K562 (cell line): ENCODE data around the gene KNG1. TPM values are rescaled to one million over a fixed set of nuclear protein-coding genes. Genes with fewer than 3 reads are reported as not detected.
A peak's percentile ranks its signal among the peaks of the same experiment; 100 is the strongest.
"Not testable (repeated sequence)": the region's sequence is repeated elsewhere in the genome, so short reads cannot be mapped to it uniquely, and the experiment has no call there.

Source experiments
- ATAC-seq: fragments of 200-7000 bp; cut with Tn5 transposase; 3 replicates; pipeline ENCODE4 v1.9.1; 2020; ENCODE audit warnings: moderate library complexity
- BruUV-seq: library from RNA; stranded (reverse); fragments of 400-500 nt; replicated peaks from 2 replicates; lab custom pipeline; 2021; lab: Mats Ljungman, UMichigan
- CTCF ChIA-PET: fragments of 300-600 bp; formaldehyde crosslinking; extraction: SDS; loops from one replicate; lab custom pipeline; 2021; ENCODE audit warnings: low intra/inter-chr PET ratio; lab: Yijun Ruan, JAX
- POLR2A ChIA-PET: fragments of 300-600, 350-650 bp; sonication (Branson Sonifier 250); formaldehyde crosslinking; extraction: SDS; loops from one replicate; lab custom pipeline; 2021; ENCODE audit warnings: antibody characterized with exemption, inconsistent platforms; lab: Yijun Ruan, JAX
- DNase-seq, 4 experiments: peaks; one replicate each; pipeline versions ENCODE4 v3.0.0 to v3.0.0-alpha.2; 2011 to 2018; ENCODE audit warnings: low spot score in 3 of 4, mixed read lengths in 3 of 4; ENCODE audit errors: extremely low read depth in 1 of 4
- FAIRE-seq: peaks from 2 replicates; lab custom pipeline; 2011; peaks lifted over from hg19 to GRCh38; lab: Jason Lieb, UNC
- H2AFZ ChIP-seq: 2 replicates; pipeline ENCODE4 v1.6.0; 2011; ENCODE audit warnings: low read depth, low read length, control low read depth, inconsistent platforms
- H3K27ac ChIP-seq: fragments of 200-600 bp; 3 replicates; pipeline ENCODE4 v1.8.0; 2011; ENCODE audit warnings: low read depth, mild to moderate bottlenecking, control low read depth, inconsistent platforms, low read length, moderate library complexity, mixed read lengths; ENCODE audit errors: extremely low read depth
- H3K27me3 ChIP-seq, 2 experiments: fragments of 300-600 bp in 1 of 2; 2 replicates in 1 of 2; 3 replicates in 1 of 2; pipeline versions ENCODE4 v1.6.0 to v1.8.0; 2011; ENCODE audit warnings: inconsistent platforms in 2 of 2, low read length in 2 of 2, mild to moderate bottlenecking in 1 of 2, mixed read lengths in 1 of 2, moderate library complexity in 1 of 2; ENCODE audit not compliant: control insufficient read depth in 2 of 2, insufficient read depth in 2 of 2
- H3K36me3 ChIP-seq: fragments of 300-600 bp; 3 replicates; pipeline ENCODE4 v1.8.0; 2011; ENCODE audit warnings: mild to moderate bottlenecking, low read length, inconsistent platforms; ENCODE audit not compliant: control insufficient read depth, insufficient read depth
- H3K4me1 ChIP-seq, 2 experiments: fragments of 200-600 bp in 1 of 2; replicated peaks in 1 of 2; 2 replicates in 1 of 2; 3 replicates in 1 of 2; pipeline versions ENCODE4 v1.5.1 to v1.8.0; 2011; ENCODE audit warnings: inconsistent platforms in 2 of 2, low read length in 2 of 2, mild to moderate bottlenecking in 1 of 2, mixed read lengths in 1 of 2, moderate library complexity in 1 of 2; ENCODE audit not compliant: control insufficient read depth in 2 of 2, insufficient read depth in 2 of 2
- H3K4me2 ChIP-seq: 2 replicates; pipeline ENCODE4 v1.6.1; 2011; ENCODE audit warnings: low read length, control low read depth, inconsistent platforms, mixed read lengths; ENCODE audit not compliant: insufficient read depth
- H3K4me3 ChIP-seq: fragments of 200-600 bp; sonication (generic), shearing (Covaris generic); 2 replicates; pipeline ENCODE4 v1.5.1; 2016; ENCODE audit warnings: control low read depth, inconsistent platforms
- H3K79me2 ChIP-seq: fragments of 200-600 bp; 3 replicates; pipeline ENCODE4 v1.8.0; 2011; ENCODE audit warnings: low read length, inconsistent platforms; ENCODE audit not compliant: control insufficient read depth, insufficient read depth
- H3K9ac ChIP-seq, 2 experiments: 2 replicates each; pipeline versions ENCODE4 v1.6.0 to v1.6.1; 2011; ENCODE audit warnings: low read depth in 2 of 2, low read length in 2 of 2, control low read depth in 1 of 2, inconsistent platforms in 1 of 2, mild to moderate bottlenecking in 1 of 2, mixed read lengths in 1 of 2; ENCODE audit not compliant: insufficient read depth in 1 of 2
- H3K9me1 ChIP-seq: one replicate; pipeline ENCODE4 v1.6.0; 2011; ENCODE audit warnings: inconsistent platforms, mild to moderate bottlenecking, low read length, moderate library complexity; ENCODE audit not compliant: control insufficient read depth, insufficient read depth
- H3K9me3 ChIP-seq: replicated peaks from 2 replicates; pipeline ENCODE4 v1.5.1; 2011; ENCODE audit warnings: low read depth, low read length, inconsistent platforms; ENCODE audit not compliant: control insufficient read depth, insufficient read depth
- H4K20me1 ChIP-seq: replicated peaks from 2 replicates; pipeline ENCODE4 v1.6.1; 2011; ENCODE audit warnings: low read length, inconsistent platforms, mixed read lengths; ENCODE audit not compliant: control insufficient read depth, insufficient read depth
- FOXA3 ChIP-seq, 2 experiments: fragments of 450-650 bp in 1 of 2; sonication (generic) in 1 of 2; formaldehyde crosslinking; IDR thresholded peaks in 1 of 2; conservative IDR thresholded peaks in 1 of 2; 2 replicates each; pipeline versions ENCODE4 v1.4.0 to v1.8.0; 2020 to 2022; ENCODE audit warnings: mild to moderate bottlenecking in 2 of 2, missing genetic modification reagents in 1 of 2
- HNRNPUL1 ChIP-seq: fragments of 200-400 bp; formaldehyde crosslinking; IDR thresholded peaks from 2 replicates; pipeline ENCODE4 v1.6.1; 2017; ENCODE audit warnings: low read length
- WGBS: fragments of 100-300 bp; shearing (Covaris generic); methylation state at CpG from one replicate; pipeline ENCODE4 v1.1.6; 2016; ENCODE audit warnings: low coverage, mixed read lengths; ENCODE audit not compliant: insufficient coverage; ENCODE audit errors: missing lambda C conversion rate; 5-methylcytosine and 5-hydroxymethylcytosine counted together
- in situ Hi-C: fragments of 300-500 bp; cut with MboI; formaldehyde crosslinking; loops from 4 replicates; pipeline ENCODE4 v1.15.0; 2018; ENCODE audit warnings: inconsistent platforms, mixed read lengths
- intact Hi-C: fragments of 100-400 bp; cut with micrococcal nuclease; formaldehyde crosslinking; loops from 2 replicates; pipeline ENCODE4 v1.14.2; 2022
- polyA plus RNA-seq, 8 experiments: library from polyadenylated mRNA; depleted of rRNA in 4 of 8; stranded (reverse) in 5 of 8; unstranded in 3 of 8; fragments of >200 nt; fragmentation: Nextera tagmentation in 2 of 8; fragmentation: Illumina TruSeq in 1 of 8; extraction: Ambion mirVana in 2 of 8; extraction: Trizol in 1 of 8; gene quantifications; 2 replicates each; pipeline versions ENCODE4 v1.2.1 to v1.2.3, GENCODE V29; 2011 to 2014; ENCODE audit warnings: inconsistent platforms in 1 of 8, missing spikeins in 1 of 8
- total RNA-seq, 7 experiments: library from RNA; depleted of rRNA in 6 of 7; stranded (reverse); fragments of >200 nt in 6 of 7; fragmentation: Illumina TruSeq in 2 of 7; extraction: Trizol in 2 of 7; gene quantifications; 2 replicates each; pipeline versions ENCODE4 v1.2.1 to v1.2.3, GENCODE V29; 2011 to 2021; ENCODE audit warnings: low replicate concordance in 1 of 7

The KNG1 gene
- total and polyA plus RNA-seq, 9 of the 15 experiments (the other 6 are each of a cell fraction or from before 2014, with no cell fraction given), result 0.09 TPM; not detected in 8

DNA sequence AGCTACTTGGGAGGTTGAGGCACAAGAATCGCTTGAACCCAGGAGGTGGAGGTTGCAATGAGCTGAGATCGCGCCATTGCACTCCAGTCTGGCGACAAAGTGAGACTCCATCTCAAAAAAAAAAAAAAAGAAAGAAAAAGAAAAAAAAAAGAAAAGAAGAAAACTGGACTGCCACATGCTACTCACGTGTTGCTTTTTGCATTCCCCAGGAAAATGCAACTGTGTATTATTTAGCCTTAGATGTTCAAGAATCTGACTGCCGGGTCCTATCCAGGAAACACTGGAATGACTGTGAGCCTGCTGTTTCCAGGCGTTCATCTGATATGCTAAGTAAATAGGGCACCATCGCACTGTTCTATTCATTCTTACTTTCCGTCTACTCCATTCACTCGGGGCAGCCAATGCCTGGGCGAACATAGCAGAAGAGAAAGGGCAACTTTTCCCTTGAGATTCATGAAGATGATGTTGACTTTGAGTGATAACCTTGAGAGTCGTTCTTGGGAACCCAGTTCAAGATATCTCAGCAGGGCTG lies 30.0 kb upstream of the KNG1 start:
- H3K27ac ChIP-seq, result no peak overlapping the region
- WGBS, result 17% methylated on average over 12 of the region's 12 CpGs
- TF ChIP-seq FOXA3 (CRISPR knock-in tag; conservative IDR thresholded peaks at IDR 0.05 in 1 of 2, IDR thresholded peaks at IDR 0.05 in 1 of 2) (peak in 1 of 2 experiments; percentile 64; a peak in 2 of 4 replicates), HNRNPUL1 (no peak)
- no peak overlapping the region for H3K4me2 ChIP-seq
- H3K4me1 ChIP-seq, result no peaks in the 10 kb centered on the region; a peak in 1 of 5 replicates
- H3K9ac ChIP-seq, result no peak overlapping the region
- peaks cover 3% of the 10 kb centered on the region; the same call in 1 of the 2 replicates for H3K9me3 ChIP-seq
- H3K79me2 ChIP-seq, result no peaks in the 10 kb centered on the region
- in situ Hi-C loops, result no loop called here
- no peaks in the 10 kb centered on the region for H3K36me3 ChIP-seq
- POLR2A ChIA-PET, result interaction anchor here (1.6 kb wide), 1 partner anchor 97 kb away, joined by 4 read pairs; no protein-coding TSS in a partner anchor
- H2AFZ ChIP-seq, result no peak overlapping the region
- H3K9me1 ChIP-seq, result no peaks in the 10 kb centered on the region
- FAIRE-seq, result no peak
- H3K4me3 ChIP-seq, result no peak overlapping the region
- CTCF ChIA-PET, result interaction anchor here (0.6 kb wide), 2 partner anchors 594 to 1052 kb away, joined by 3 read pairs; no protein-coding TSS in a partner anchor
- DNase-seq, result no peak
- H3K27me3 ChIP-seq, result peaks cover 9 to 20% of the 10 kb centered on the region in 2 experiments
- BruUV-seq, result no TSS peak
- H4K20me1 ChIP-seq, result no peaks in the 10 kb centered on the region
- no peak for ATAC-seq
- intact Hi-C loops, result no loop called here

- in situ Hi-C loops, H3K4me3 ChIP-seq: not testable (repeated sequence)
These were observed 26.9 kb upstream of the KNG1 start for GRCh38 chr3:186690304-186690703.

More at GRCh38 chr3:186690304-186690703, 26.9 kb upstream of the KNG1 start:
- H3K36me3 ChIP-seq, H3K4me1 ChIP-seq, POLR2A ChIA-PET, H3K4me2 ChIP-seq, BruUV-seq, H4K20me1 ChIP-seq, intact Hi-C loops, FAIRE-seq, H3K27ac ChIP-seq, H3K9me1 ChIP-seq, H3K9me3 ChIP-seq, H3K79me2 ChIP-seq, H3K9ac ChIP-seq, H2AFZ ChIP-seq, ATAC-seq, CTCF ChIA-PET, DNase-seq: not testable (repeated sequence)
- 0% methylated on average over 1 of the region's 1 CpG for WGBS
- peaks cover 12 to 30% of the 10 kb centered on the region in 2 experiments for H3K27me3 ChIP-seq
